Neural crest cell (in vitro differentiated cells): ENCODE results near the gene SLC22A7. TPM values are rescaled to one million over a fixed set of nuclear protein-coding genes. Genes with fewer than 3 reads are reported as not detected.

ENCODE experiments used
- DNase-seq: peaks from one replicate; pipeline ENCODE4 v3.0.0; 2021; ENCODE audit warnings: low read depth, mixed read lengths, low spot score
- H3K27ac Mint-ChIP-seq: one replicate; pipeline ENCODE4 v1.8.0; 2021; ENCODE audit warnings: mild to moderate bottlenecking, mixed read lengths; ENCODE audit not compliant: unreplicated experiment
- H3K27me3 Mint-ChIP-seq: 2 replicates; pipeline ENCODE4 v1.8.0; 2021; ENCODE audit warnings: low read depth, mild to moderate bottlenecking, mixed read lengths
- H3K36me3 Mint-ChIP-seq: 2 replicates; pipeline ENCODE4 v1.8.0; 2021; ENCODE audit warnings: low read depth, mild to moderate bottlenecking, mixed read lengths
- H3K4me1 Mint-ChIP-seq: 2 replicates; pipeline ENCODE4 v1.8.0; 2021; ENCODE audit warnings: mixed read lengths
- H3K4me3 Mint-ChIP-seq: one replicate; pipeline ENCODE4 v1.8.0; 2021; ENCODE audit warnings: mild to moderate bottlenecking, mixed read lengths
- H3K9me3 Mint-ChIP-seq: 2 replicates; pipeline ENCODE4 v1.8.0; 2021; ENCODE audit warnings: mixed read lengths
- CTCF ChIP-seq: fragments of 200-600 bp; sonication (generic); conservative IDR thresholded peaks from 2 replicates; pipeline ENCODE4 v1.5.0; 2021; ENCODE audit warnings: antibody characterized with exemption, mild to moderate bottlenecking
- total RNA-seq: library from RNA; stranded (reverse); gene quantifications from 2 replicates; pipeline ENCODE4 v1.2.1, GENCODE V29; 2021

Gene SLC22A7
- total RNA-seq, 1 donor from 2014 or later = 0.37 TPM

- Mint-ChIP-seq H3K9me3 (no peaks in the 10 kb centered on the region), H3K4me1 (peaks cover 22% of the 10 kb centered on the region), H3K36me3 (no peaks in the 10 kb centered on the region), H3K4me3 (peak overlapping the region; percentile 80), H3K27me3 (peaks cover 63% of the 10 kb centered on the region), H3K27ac (no peak overlapping the region)
- no peak for TF ChIP-seq CTCF
- DNase-seq = no peak
Observed at GRCh38 chr6:43274127-43274915, 23.7 kb upstream of the SLC22A7 start.

GRCh38 chr6:43274916-43275597 lies 23.0 kb upstream of the SLC22A7 start:
- DNase-seq = no peak
- Mint-ChIP-seq H3K27ac (no peak overlapping the region), H3K4me3 (peak overlapping the region; percentile 80), H3K9me3 (no peaks in the 10 kb centered on the region), H3K4me1 (peaks cover 22% of the 10 kb centered on the region), H3K36me3 (no peaks in the 10 kb centered on the region), H3K27me3 (peaks cover 61% of the 10 kb centered on the region)
- no peak for TF ChIP-seq CTCF

GRCh38 chr6:43275801-43276576 lies 22.1 kb upstream of the SLC22A7 start:
- no peak for DNase-seq
- TF ChIP-seq CTCF = no peak
- no peak overlapping the region for H3K27ac Mint-ChIP-seq
- peak overlapping the region; percentile 47 for H3K4me3 Mint-ChIP-seq
- no peaks in the 10 kb centered on the region for H3K36me3 Mint-ChIP-seq
- H3K9me3 Mint-ChIP-seq = no peaks in the 10 kb centered on the region
- peaks cover 22% of the 10 kb centered on the region for H3K4me1 Mint-ChIP-seq
- peaks cover 54% of the 10 kb centered on the region for H3K27me3 Mint-ChIP-seq

- no peak for DNase-seq
- no peak overlapping the region for H3K27ac Mint-ChIP-seq
- H3K4me3 Mint-ChIP-seq = peak overlapping the region; percentile 47
- peaks cover 22% of the 10 kb centered on the region for H3K4me1 Mint-ChIP-seq
- H3K9me3 Mint-ChIP-seq = no peaks in the 10 kb centered on the region
- peaks cover 49% of the 10 kb centered on the region for H3K27me3 Mint-ChIP-seq
- no peak for TF ChIP-seq CTCF
- H3K36me3 Mint-ChIP-seq = no peaks in the 10 kb centered on the region
Observed at GRCh38 chr6:43276577-43277305, 21.3 kb upstream of the SLC22A7 start.

- Mint-ChIP-seq H3K27ac (no peak overlapping the region), H3K36me3 (no peaks in the 10 kb centered on the region), H3K4me1 (peaks cover 22% of the 10 kb centered on the region), H3K4me3 (no peak overlapping the region), H3K9me3 (no peaks in the 10 kb centered on the region), H3K27me3 (peaks cover 45% of the 10 kb centered on the region)
- DNase-seq = no peak
- TF ChIP-seq CTCF = no peak
Observed at GRCh38 chr6:43277306-43277642, 20.8 kb upstream of the SLC22A7 start.
